ENCODE data around the gene DAB2. TPM values are rescaled to one million over a fixed set of nuclear protein-coding genes. Genes with fewer than 3 reads are reported as not detected.

DAB2 gene
- total RNA-seq, 1 experiment from 2014 or later, result 5.5 TPM

DNA sequence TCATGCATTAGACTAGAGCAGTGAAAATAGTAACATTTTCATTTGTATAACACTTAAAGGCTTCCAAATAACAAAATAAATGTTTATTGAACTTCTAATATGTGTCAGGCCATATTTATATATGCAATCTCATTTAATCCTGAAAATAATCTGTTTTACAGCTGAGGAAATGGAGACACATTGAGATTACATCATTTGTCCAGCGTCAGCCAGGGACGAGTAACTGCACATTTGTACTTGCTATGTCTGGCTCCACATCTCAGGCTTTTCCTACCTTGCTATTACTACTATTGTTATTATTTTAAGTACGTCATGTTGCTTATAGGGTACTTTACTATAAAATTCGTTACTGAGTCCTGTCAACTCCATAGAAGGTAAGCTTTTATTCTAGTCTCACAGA is 56.7 kb downstream of the DAB2 start:
- no peaks in the 10 kb centered on the region for H3K36me3 ChIP-seq (ENCODE audit: control insufficient read depth in 1 of 2, insufficient read depth in 2 of 2, low read length in 2 of 2)
- H2AFZ ChIP-seq (ENCODE audit: low read depth, low read length, poor library complexity, severe bottlenecking), result no peak overlapping the region
- no peaks in the 10 kb centered on the region for H3K79me2 ChIP-seq (ENCODE audit: insufficient read depth, low read length)
- no peaks in the 10 kb centered on the region for H3K9me3 ChIP-seq (ENCODE audit: control insufficient read depth in 1 of 2, insufficient read depth in 1 of 2, low read depth in 1 of 2, low read length in 2 of 2)
- H3K4me1 ChIP-seq (ENCODE audit: control insufficient read depth in 1 of 2, insufficient read depth in 2 of 2, low read length in 2 of 2), result no peaks in the 10 kb centered on the region
- no TSS peak for BruUV-seq (replicated peaks)
- H3K9ac ChIP-seq (ENCODE audit: low read length), result no peak overlapping the region
- RAD21 ChIA-PET (ENCODE audit: low non-redundant PET in 1 of 2, low total read pairs in 2 of 2, uncharacterized antibody in 2 of 2, unreplicated experiment in 2 of 2), result no interaction called here
- H3K27ac ChIP-seq (ENCODE audit: low read depth, low read length), result no peak overlapping the region
- POLR2A ChIA-PET, result no interaction called here
- H3K4me2 ChIP-seq (ENCODE audit: low read length), result no peak overlapping the region
- CTCF ChIA-PET, result interaction anchor here (1.9 kb wide), 1 partner anchor 8 kb away, joined by 9 read pairs; no protein-coding TSS in a partner anchor
- DNase-seq (ENCODE audit: low read depth, low spot score) (no peak), ATAC-seq (no peak)
- H4K20me1 ChIP-seq (ENCODE audit: insufficient read depth), result no peaks in the 10 kb centered on the region
- TF ChIP-seq ZNF274 (IDR thresholded peaks at IDR 0.05; ENCODE audit: low read depth, low read length) (no peak), CBX3 (IDR thresholded peaks at IDR 0.05; ENCODE audit: low read depth) (no peak), ZFX (IDR thresholded peaks at IDR 0.05) (no peak), YY1 (IDR thresholded peaks at IDR 0.05; ENCODE audit: extremely low read depth, insufficient replicate concordance, low read depth, low read length) (no peak), SRF (IDR thresholded peaks at IDR 0.05; ENCODE audit: low read depth) (no peak), POLR2A (IDR thresholded peaks at IDR 0.05; ENCODE audit: borderline replicate concordance, extremely low read depth, insufficient read depth, insufficient read length) (no peak), POLR2AphosphoS5 (IDR thresholded peaks at IDR 0.05; ENCODE audit: low read depth, low read length) (no peak)
- no peak overlapping the region for H3K4me3 ChIP-seq (replicated peaks in 1 of 2; ENCODE audit: low read depth in 1 of 2, low read length in 2 of 2)
- intact Hi-C loops (cut with micrococcal nuclease), result no loop called here
- no peaks in the 10 kb centered on the region for H3K27me3 ChIP-seq (ENCODE audit: insufficient read depth, low read length)
- no peaks in the 10 kb centered on the region for H3K9me2 ChIP-seq (ENCODE audit: insufficient read depth)

DNA sequence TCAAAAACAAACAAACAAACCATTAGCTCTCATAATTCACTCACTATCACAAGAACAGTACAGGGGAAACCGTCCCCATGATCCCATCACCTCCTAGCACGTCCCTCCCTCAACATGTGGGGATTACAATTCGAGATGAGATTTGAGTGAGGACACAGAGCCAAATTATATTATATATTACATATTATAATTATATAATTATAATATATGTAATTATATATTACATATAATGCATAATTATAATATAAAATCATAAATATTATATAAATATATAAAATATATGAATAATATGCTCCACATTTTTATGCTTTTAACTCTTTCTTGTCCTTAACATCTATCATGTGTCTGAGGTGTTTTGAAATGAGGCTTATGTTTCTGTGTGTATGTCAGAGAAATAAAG is 57.1 kb downstream of the DAB2 start:
- Histone ChIP-seq H2AFZ (ENCODE audit: low read depth, low read length, poor library complexity, severe bottlenecking) (no peak overlapping the region), H3K9me3 (ENCODE audit: control insufficient read depth in 1 of 2, insufficient read depth in 1 of 2, low read depth in 1 of 2, low read length in 2 of 2) (no peaks in the 10 kb centered on the region), H3K9ac (ENCODE audit: low read length) (no peak overlapping the region), H3K9me2 (ENCODE audit: insufficient read depth) (no peaks in the 10 kb centered on the region), H3K27ac (ENCODE audit: low read depth, low read length) (no peak overlapping the region), H3K4me2 (ENCODE audit: low read length) (no peak overlapping the region), H4K20me1 (ENCODE audit: insufficient read depth) (no peaks in the 10 kb centered on the region), H3K36me3 (ENCODE audit: control insufficient read depth in 1 of 2, insufficient read depth in 2 of 2, low read length in 2 of 2) (no peaks in the 10 kb centered on the region), H3K27me3 (ENCODE audit: insufficient read depth, low read length) (no peaks in the 10 kb centered on the region), H3K79me2 (ENCODE audit: insufficient read depth, low read length) (no peaks in the 10 kb centered on the region), H3K4me1 (ENCODE audit: control insufficient read depth in 1 of 2, insufficient read depth in 2 of 2, low read length in 2 of 2) (no peaks in the 10 kb centered on the region), H3K4me3 (replicated peaks in 1 of 2; ENCODE audit: low read depth in 1 of 2, low read length in 2 of 2) (no peak overlapping the region)
- POLR2A ChIA-PET, result no interaction called here
- DNase-seq (ENCODE audit: low read depth, low spot score) (no peak), ATAC-seq (no peak)
- intact Hi-C loops (cut with micrococcal nuclease), result no loop called here
- TF ChIP-seq, protein P1, sequence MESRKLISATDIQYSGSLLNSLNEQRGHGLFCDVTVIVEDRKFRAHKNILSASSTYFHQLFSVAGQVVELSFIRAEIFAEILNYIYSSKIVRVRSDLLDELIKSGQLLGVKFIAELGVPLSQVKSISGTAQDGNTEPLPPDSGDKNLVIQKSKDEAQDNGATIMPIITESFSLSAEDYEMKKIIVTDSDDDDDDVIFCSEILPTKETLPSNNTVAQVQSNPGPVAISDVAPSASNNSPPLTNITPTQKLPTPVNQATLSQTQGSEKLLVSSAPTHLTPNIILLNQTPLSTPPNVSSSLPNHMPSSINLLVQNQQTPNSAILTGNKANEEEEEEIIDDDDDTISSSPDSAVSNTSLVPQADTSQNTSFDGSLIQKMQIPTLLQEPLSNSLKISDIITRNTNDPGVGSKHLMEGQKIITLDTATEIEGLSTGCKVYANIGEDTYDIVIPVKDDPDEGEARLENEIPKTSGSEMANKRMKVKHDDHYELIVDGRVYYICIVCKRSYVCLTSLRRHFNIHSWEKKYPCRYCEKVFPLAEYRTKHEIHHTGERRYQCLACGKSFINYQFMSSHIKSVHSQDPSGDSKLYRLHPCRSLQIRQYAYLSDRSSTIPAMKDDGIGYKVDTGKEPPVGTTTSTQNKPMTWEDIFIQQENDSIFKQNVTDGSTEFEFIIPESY (IDR thresholded peaks at IDR 0.05; ENCODE audit: extremely low read depth, insufficient replicate concordance, low read length), result no peak
- no peak for TF ChIP-seq SIN3A (IDR thresholded peaks at IDR 0.05; ENCODE audit: low read depth)
- TF ChIP-seq EZH2 (IDR thresholded peaks at IDR 0.05), result no peak
- TF ChIP-seq CEBPB (IDR thresholded peaks at IDR 0.05; ENCODE audit: low read depth), result no peak
- TF ChIP-seq SP1 (IDR thresholded peaks at IDR 0.05; ENCODE audit: low read depth), result no peak
- TF ChIP-seq, protein P2, sequence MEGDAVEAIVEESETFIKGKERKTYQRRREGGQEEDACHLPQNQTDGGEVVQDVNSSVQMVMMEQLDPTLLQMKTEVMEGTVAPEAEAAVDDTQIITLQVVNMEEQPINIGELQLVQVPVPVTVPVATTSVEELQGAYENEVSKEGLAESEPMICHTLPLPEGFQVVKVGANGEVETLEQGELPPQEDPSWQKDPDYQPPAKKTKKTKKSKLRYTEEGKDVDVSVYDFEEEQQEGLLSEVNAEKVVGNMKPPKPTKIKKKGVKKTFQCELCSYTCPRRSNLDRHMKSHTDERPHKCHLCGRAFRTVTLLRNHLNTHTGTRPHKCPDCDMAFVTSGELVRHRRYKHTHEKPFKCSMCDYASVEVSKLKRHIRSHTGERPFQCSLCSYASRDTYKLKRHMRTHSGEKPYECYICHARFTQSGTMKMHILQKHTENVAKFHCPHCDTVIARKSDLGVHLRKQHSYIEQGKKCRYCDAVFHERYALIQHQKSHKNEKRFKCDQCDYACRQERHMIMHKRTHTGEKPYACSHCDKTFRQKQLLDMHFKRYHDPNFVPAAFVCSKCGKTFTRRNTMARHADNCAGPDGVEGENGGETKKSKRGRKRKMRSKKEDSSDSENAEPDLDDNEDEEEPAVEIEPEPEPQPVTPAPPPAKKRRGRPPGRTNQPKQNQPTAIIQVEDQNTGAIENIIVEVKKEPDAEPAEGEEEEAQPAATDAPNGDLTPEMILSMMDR (IDR thresholded peaks at IDR 0.05 in 2 of 3, conservative IDR thresholded peaks at IDR 0.05 in 1 of 3; ENCODE audit: borderline replicate concordance in 1 of 3, insufficient read depth in 1 of 3, low read depth in 2 of 3, low read length in 2 of 3), result no peak
- TF ChIP-seq POLR2AphosphoS5 (IDR thresholded peaks at IDR 0.05; ENCODE audit: low read depth, low read length), result no peak
- TF ChIP-seq CBX3 (IDR thresholded peaks at IDR 0.05; ENCODE audit: low read depth), result no peak
- TF ChIP-seq EZH2phosphoT487 (IDR thresholded peaks at IDR 0.05; ENCODE audit: borderline replicate concordance), result no peak
- TF ChIP-seq ZNF274 (IDR thresholded peaks at IDR 0.05; ENCODE audit: low read depth, low read length), result no peak
- TF ChIP-seq, protein P3, sequence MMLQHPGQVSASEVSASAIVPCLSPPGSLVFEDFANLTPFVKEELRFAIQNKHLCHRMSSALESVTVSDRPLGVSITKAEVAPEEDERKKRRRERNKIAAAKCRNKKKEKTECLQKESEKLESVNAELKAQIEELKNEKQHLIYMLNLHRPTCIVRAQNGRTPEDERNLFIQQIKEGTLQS (IDR thresholded peaks at IDR 0.05), result no peak
- no TSS peak for BruUV-seq (replicated peaks)
- CTCF ChIA-PET, result interaction anchor here (1.9 kb wide), 1 partner anchor 8 kb away, joined by 9 read pairs; no protein-coding TSS in a partner anchor
- RAD21 ChIA-PET (ENCODE audit: low non-redundant PET in 1 of 2, low total read pairs in 2 of 2, uncharacterized antibody in 2 of 2, unreplicated experiment in 2 of 2), result no interaction called here

All from HCT116 (cell line).